SU-DHL-6 (cell line): Measurements from ENCODE around the gene RPIA.

Experiments
- H2AFZ ChIP-seq: fragments of 200-600 bp; sonication (generic); 2 replicates; pipeline ENCODE4 v1.6.1; 2014; ENCODE audit warnings: low read depth, mild to moderate bottlenecking, moderate library complexity, mixed read lengths, antibody characterized with exemption, low read length; ENCODE audit not compliant: severe bottlenecking
- H3F3A ChIP-seq: fragments of 200-600 bp; shearing (Covaris generic); 2 replicates; pipeline ENCODE4 v1.6.0; 2016; ENCODE audit warnings: antibody characterized with exemption, mild to moderate bottlenecking; ENCODE audit not compliant: insufficient read depth
- H3K27ac ChIP-seq: fragments of 200-600 bp; sonication (generic); 2 replicates; pipeline ENCODE4 v1.5.1; 2016; ENCODE audit warnings: low read depth, mild to moderate bottlenecking, low read length, moderate library complexity, mixed read lengths
- H3K27me3 ChIP-seq: fragments of 200-600 bp; sonication (generic), shearing (Covaris generic); 2 replicates; pipeline ENCODE4 v1.6.0; 2014; ENCODE audit warnings: mild to moderate bottlenecking, low read length
- H3K36me3 ChIP-seq: fragments of 200-600 bp; sonication (generic); 2 replicates; pipeline ENCODE4 v1.6.1; 2014; ENCODE audit warnings: mild to moderate bottlenecking, low read length, mixed read lengths
- H3K4me2 ChIP-seq: fragments of 300-600, 200-600 bp; shearing (Covaris generic), sonication (generic); 2 replicates; pipeline ENCODE4 v1.6.0; 2014; ENCODE audit warnings: low read length, low read depth, mild to moderate bottlenecking; ENCODE audit not compliant: poor library complexity, severe bottlenecking
- H3K4me3 ChIP-seq: fragments of 200-600 bp; sonication (generic); 2 replicates; pipeline ENCODE4 v1.5.1; 2014; ENCODE audit warnings: antibody characterized with exemption, low read length, mild to moderate bottlenecking, mixed read lengths; ENCODE audit not compliant: insufficient read depth, poor library complexity, severe bottlenecking
- H3K79me2 ChIP-seq: fragments of 200-600 bp; sonication (generic); 2 replicates; pipeline ENCODE4 v1.6.1; 2014; ENCODE audit warnings: mild to moderate bottlenecking, low read length, moderate library complexity; ENCODE audit not compliant: insufficient read depth
- H3K9ac ChIP-seq: fragments of 200-600 bp; sonication (generic); 2 replicates; pipeline ENCODE4 v1.7.0; 2014; ENCODE audit warnings: mild to moderate bottlenecking, low read length
- H3K9me2 ChIP-seq: fragments of 200-600 bp; sonication (generic); replicated peaks from 2 replicates; pipeline ENCODE4 v1.6.1; 2014; ENCODE audit warnings: low read length; ENCODE audit not compliant: insufficient read depth
- H3K9me3 ChIP-seq: fragments of 200-600 bp; sonication (generic); 2 replicates; pipeline ENCODE4 v1.6.1; 2014; ENCODE audit warnings: low read length, mixed read lengths; ENCODE audit not compliant: insufficient read depth
- H4K20me1 ChIP-seq: fragments of 200-600 bp; sonication (generic); 2 replicates; pipeline ENCODE4 v1.6.1; 2014; ENCODE audit warnings: low read depth, mild to moderate bottlenecking, antibody characterized with exemption, low read length, moderate library complexity, mixed read lengths
- EZH2phosphoT487 ChIP-seq: fragments of 200-600 bp; sonication (generic), shearing (Covaris generic); conservative IDR thresholded peaks from 2 replicates; pipeline ENCODE4 v1.6.1; 2018; ENCODE audit warnings: mild to moderate bottlenecking, antibody characterized with exemption, low read length, moderate library complexity, mixed read lengths
- TF ChIP-seq, protein P1 (sequence below): fragments of 200-600 bp; sonication (generic); IDR thresholded peaks from one replicate; pipeline ENCODE4 v1.5.1; 2017; ENCODE audit warnings: antibody characterized with exemption, mild to moderate bottlenecking, low read length, moderate library complexity; ENCODE audit not compliant: insufficient read depth, poor library complexity, severe bottlenecking

RPIA gene

GRCh38 chr2:88737385-88737784 lies 45.9 kb downstream of the RPIA start:
- Histone ChIP-seq H3K79me2 (peaks cover 10% of the 10 kb centered on the region; the same call in 1 of the 2 replicates), H2AFZ (no peak overlapping the region), H3K9me2 (no peaks in the 10 kb centered on the region), H3K36me3 (peaks cover 12% of the 10 kb centered on the region; the same call in 1 of the 2 replicates), H4K20me1 (no peaks in the 10 kb centered on the region), H3K4me2 (no peak overlapping the region), H3K27me3 (no peaks in the 10 kb centered on the region), H3F3A (peaks cover 7% of the 10 kb centered on the region), H3K4me3 (no peak overlapping the region), H3K27ac (no peak overlapping the region), H3K9me3 (no peaks in the 10 kb centered on the region), H3K9ac (no peak overlapping the region)
- TF ChIP-seq EZH2phosphoT487, result no peak
- TF ChIP-seq, protein P1, sequence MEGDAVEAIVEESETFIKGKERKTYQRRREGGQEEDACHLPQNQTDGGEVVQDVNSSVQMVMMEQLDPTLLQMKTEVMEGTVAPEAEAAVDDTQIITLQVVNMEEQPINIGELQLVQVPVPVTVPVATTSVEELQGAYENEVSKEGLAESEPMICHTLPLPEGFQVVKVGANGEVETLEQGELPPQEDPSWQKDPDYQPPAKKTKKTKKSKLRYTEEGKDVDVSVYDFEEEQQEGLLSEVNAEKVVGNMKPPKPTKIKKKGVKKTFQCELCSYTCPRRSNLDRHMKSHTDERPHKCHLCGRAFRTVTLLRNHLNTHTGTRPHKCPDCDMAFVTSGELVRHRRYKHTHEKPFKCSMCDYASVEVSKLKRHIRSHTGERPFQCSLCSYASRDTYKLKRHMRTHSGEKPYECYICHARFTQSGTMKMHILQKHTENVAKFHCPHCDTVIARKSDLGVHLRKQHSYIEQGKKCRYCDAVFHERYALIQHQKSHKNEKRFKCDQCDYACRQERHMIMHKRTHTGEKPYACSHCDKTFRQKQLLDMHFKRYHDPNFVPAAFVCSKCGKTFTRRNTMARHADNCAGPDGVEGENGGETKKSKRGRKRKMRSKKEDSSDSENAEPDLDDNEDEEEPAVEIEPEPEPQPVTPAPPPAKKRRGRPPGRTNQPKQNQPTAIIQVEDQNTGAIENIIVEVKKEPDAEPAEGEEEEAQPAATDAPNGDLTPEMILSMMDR, result no peak

GRCh38 chr2:88738271-88738670 lies 46.8 kb downstream of the RPIA start:
- H3K79me2 ChIP-seq, result peaks cover 14% of the 10 kb centered on the region; the same call in 1 of the 2 replicates
- H3K4me2 ChIP-seq, result no peak overlapping the region
- H3K27ac ChIP-seq, result no peak overlapping the region
- H4K20me1 ChIP-seq, result no peaks in the 10 kb centered on the region
- peaks cover 7% of the 10 kb centered on the region for H3F3A ChIP-seq
- H3K9me3 ChIP-seq, result no peaks in the 10 kb centered on the region
- H3K9me2 ChIP-seq, result no peaks in the 10 kb centered on the region
- no peaks in the 10 kb centered on the region for H3K27me3 ChIP-seq
- no peak for TF ChIP-seq EZH2phosphoT487
- TF ChIP-seq, protein P1, result no peak
- H2AFZ ChIP-seq, result no peak overlapping the region
- H3K4me3 ChIP-seq, result no peak overlapping the region
- peaks cover 18% of the 10 kb centered on the region; the same call in 1 of the 2 replicates for H3K36me3 ChIP-seq
- H3K9ac ChIP-seq, result no peak overlapping the region

DNA sequence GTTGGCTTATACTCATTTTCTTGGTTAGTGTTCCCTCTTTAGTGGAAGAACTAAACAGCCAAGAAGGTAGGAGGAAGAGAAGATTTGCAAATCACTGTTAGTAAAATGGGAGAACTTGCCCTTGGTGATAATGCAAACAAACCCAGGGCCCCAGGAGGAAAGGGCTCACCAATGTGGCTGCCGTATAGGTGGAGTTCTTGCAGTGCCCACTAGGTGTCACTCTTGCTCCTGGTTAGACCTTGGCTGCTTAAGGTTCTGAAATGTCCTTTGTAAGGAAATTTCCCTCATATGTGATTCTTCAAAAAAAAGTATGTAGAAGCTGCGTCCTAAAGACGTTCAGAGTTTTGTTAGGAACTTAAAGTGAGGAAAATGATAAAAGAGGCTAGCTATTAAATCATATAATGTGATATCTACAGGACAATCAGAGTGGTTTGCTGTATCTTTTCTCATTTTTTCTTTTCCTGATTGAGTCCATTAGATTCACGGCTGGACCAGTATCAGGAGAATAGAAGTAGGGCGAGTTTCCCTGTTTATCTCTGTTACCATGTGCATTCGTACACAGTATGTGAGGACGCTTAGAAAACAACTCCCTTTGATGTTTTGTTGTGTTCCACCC lies 48.6 kb downstream of the RPIA start:
- Histone ChIP-seq H3K36me3 (peaks cover 33% of the 10 kb centered on the region), H3K27me3 (no peaks in the 10 kb centered on the region), H3K4me2 (peak overlapping the region; percentile 18), H3K79me2 (peaks cover 14% of the 10 kb centered on the region; the same call in 1 of the 2 replicates), H2AFZ (no peak overlapping the region), H3K9me3 (no peaks in the 10 kb centered on the region), H3K27ac (peak overlapping the region; percentile 41), H3K4me3 (no peak overlapping the region), H3K9me2 (no peaks in the 10 kb centered on the region), H3K9ac (peak overlapping the region; percentile 10), H4K20me1 (no peaks in the 10 kb centered on the region), H3F3A (peaks cover 7% of the 10 kb centered on the region)
- TF ChIP-seq, protein P1, result peak; percentile 84
- no peak for TF ChIP-seq EZH2phosphoT487
